ENCODE measurements around the gene STAT2.

DNA sequence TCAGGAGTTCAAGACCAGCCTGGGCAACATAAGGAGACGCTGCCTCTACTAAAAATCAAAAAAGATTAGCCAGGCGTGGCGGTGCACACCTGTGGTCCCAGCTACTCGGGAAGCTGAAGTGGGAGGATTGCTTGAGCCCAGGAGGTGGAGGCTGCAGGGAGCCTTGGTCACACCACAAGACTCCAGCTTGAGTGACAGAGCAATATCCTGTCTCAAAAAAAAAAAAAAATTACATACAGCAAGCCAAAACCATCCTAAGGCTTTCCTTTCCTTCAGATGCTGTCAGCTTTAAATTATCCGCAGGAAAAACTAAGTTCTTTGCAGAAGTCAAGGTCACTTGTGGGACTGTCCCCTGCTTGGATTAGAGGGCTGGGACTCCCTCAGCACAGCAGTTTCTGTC is 61.1 kb downstream of the STAT2 start:
- TF ChIP-seq, protein P1, sequence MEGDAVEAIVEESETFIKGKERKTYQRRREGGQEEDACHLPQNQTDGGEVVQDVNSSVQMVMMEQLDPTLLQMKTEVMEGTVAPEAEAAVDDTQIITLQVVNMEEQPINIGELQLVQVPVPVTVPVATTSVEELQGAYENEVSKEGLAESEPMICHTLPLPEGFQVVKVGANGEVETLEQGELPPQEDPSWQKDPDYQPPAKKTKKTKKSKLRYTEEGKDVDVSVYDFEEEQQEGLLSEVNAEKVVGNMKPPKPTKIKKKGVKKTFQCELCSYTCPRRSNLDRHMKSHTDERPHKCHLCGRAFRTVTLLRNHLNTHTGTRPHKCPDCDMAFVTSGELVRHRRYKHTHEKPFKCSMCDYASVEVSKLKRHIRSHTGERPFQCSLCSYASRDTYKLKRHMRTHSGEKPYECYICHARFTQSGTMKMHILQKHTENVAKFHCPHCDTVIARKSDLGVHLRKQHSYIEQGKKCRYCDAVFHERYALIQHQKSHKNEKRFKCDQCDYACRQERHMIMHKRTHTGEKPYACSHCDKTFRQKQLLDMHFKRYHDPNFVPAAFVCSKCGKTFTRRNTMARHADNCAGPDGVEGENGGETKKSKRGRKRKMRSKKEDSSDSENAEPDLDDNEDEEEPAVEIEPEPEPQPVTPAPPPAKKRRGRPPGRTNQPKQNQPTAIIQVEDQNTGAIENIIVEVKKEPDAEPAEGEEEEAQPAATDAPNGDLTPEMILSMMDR (IDR thresholded peaks at IDR 0.05), result no peak
- no peak for TF ChIP-seq POLR2A (IDR thresholded peaks at IDR 0.05)
